H9 (cell line): ENCODE data around the gene CAT. TPM values are rescaled to one million over a fixed set of nuclear protein-coding genes. Genes with fewer than 3 reads are reported as not detected.

ENCODE experiments used
- DNase-seq: peaks from one replicate; pipeline ENCODE4 v3.0.0-alpha.2; 2017
- H2AFZ ChIP-seq: one replicate; pipeline ENCODE4 v1.6.1; 2013; ENCODE audit warnings: mild to moderate bottlenecking, low read length, control low read depth, moderate library complexity
- H2AK5ac ChIP-seq: 2 replicates; pipeline ENCODE4 v1.6.1; 2013; ENCODE audit warnings: low read length, control low read depth, mixed read lengths; ENCODE audit not compliant: insufficient read length
- H2BK120ac ChIP-seq: one replicate; pipeline ENCODE4 v1.6.1; 2013; ENCODE audit warnings: low read depth, mild to moderate bottlenecking, low read length, control low read depth, inconsistent platforms; ENCODE audit not compliant: poor library complexity, severe bottlenecking
- H2BK12ac ChIP-seq: 2 replicates; pipeline ENCODE4 v1.6.1; 2013; ENCODE audit warnings: low read length, control low read depth, mixed read lengths, low read depth; ENCODE audit not compliant: insufficient read length
- H2BK15ac ChIP-seq: 2 replicates; pipeline ENCODE4 v1.6.1; 2013; ENCODE audit warnings: low read depth, low read length, control low read depth
- H2BK20ac ChIP-seq: one replicate; pipeline ENCODE4 v1.6.1; 2013; ENCODE audit warnings: low read depth, mild to moderate bottlenecking, low read length, control low read depth, inconsistent platforms; ENCODE audit not compliant: poor library complexity, severe bottlenecking
- H2BK5ac ChIP-seq: 2 replicates; pipeline ENCODE4 v1.6.1; 2013; ENCODE audit warnings: low read length, control low read depth, mixed read lengths; ENCODE audit not compliant: insufficient read length
- H3K14ac ChIP-seq: 2 replicates; pipeline ENCODE4 v1.6.1; 2013; ENCODE audit warnings: low read length, control low read depth; ENCODE audit not compliant: insufficient read depth
- H3K18ac ChIP-seq: 2 replicates; pipeline ENCODE4 v1.6.1; 2013; ENCODE audit warnings: low read depth, mild to moderate bottlenecking, mixed read lengths, low read length, control low read depth; ENCODE audit not compliant: insufficient read length
- H3K23ac ChIP-seq: 2 replicates; pipeline ENCODE4 v1.6.1; 2013; ENCODE audit warnings: low read length, control low read depth, mixed read lengths, low read depth; ENCODE audit not compliant: insufficient read length
- H3K23me2 ChIP-seq: 2 replicates; pipeline ENCODE4 v1.6.1; 2013; ENCODE audit warnings: low read depth, mild to moderate bottlenecking, mixed read lengths, low read length, control low read depth; ENCODE audit not compliant: insufficient read length, poor library complexity, severe bottlenecking
- H3K27ac ChIP-seq: 2 replicates; pipeline ENCODE4 v1.5.1; 2013; ENCODE audit warnings: low read length, control low read depth, mixed read lengths, low read depth; ENCODE audit not compliant: insufficient read length
- H3K27me3 ChIP-seq: 2 replicates; pipeline ENCODE4 v1.6.1; 2013; ENCODE audit warnings: low read length, control low read depth, inconsistent platforms; ENCODE audit not compliant: insufficient read depth
- H3K4ac ChIP-seq: 2 replicates; pipeline ENCODE4 v1.6.1; 2013; ENCODE audit warnings: low read depth, mild to moderate bottlenecking, control low read depth, inconsistent platforms, low read length, moderate library complexity
- H3K4me1 ChIP-seq: 2 replicates; pipeline ENCODE4 v1.6.1; 2013; ENCODE audit warnings: low read length, control low read depth, inconsistent platforms; ENCODE audit not compliant: insufficient read depth
- H3K4me2 ChIP-seq: 2 replicates; pipeline ENCODE4 v1.6.1; 2013; ENCODE audit warnings: low read length, control low read depth, mixed read lengths; ENCODE audit not compliant: insufficient read length, insufficient read depth
- H3K56ac ChIP-seq: 2 replicates; pipeline ENCODE4 v1.6.1; 2013; ENCODE audit warnings: low read depth, mild to moderate bottlenecking, mixed read lengths, low read length, control low read depth; ENCODE audit not compliant: insufficient read length
- H3K79me1 ChIP-seq: 2 replicates; pipeline ENCODE4 v1.6.1; 2013; ENCODE audit warnings: low read depth, mild to moderate bottlenecking, moderate library complexity, low read length, control low read depth, inconsistent platforms; ENCODE audit not compliant: insufficient read depth, poor library complexity, severe bottlenecking
- H3K79me2 ChIP-seq: 2 replicates; pipeline ENCODE4 v1.6.1; 2013; ENCODE audit warnings: low read length, control low read depth, inconsistent platforms; ENCODE audit not compliant: insufficient read depth
- H3K9ac ChIP-seq: 2 replicates; pipeline ENCODE4 v1.6.1; 2013; ENCODE audit warnings: low read length, control low read depth, mixed read lengths; ENCODE audit not compliant: insufficient read length; ENCODE audit errors: extremely low read depth
- H3K9me3 ChIP-seq: one replicate; pipeline ENCODE4 v1.6.1; 2013; ENCODE audit warnings: low read depth, low read length, inconsistent platforms; ENCODE audit not compliant: control insufficient read depth
- H3T11ph ChIP-seq: one replicate; pipeline ENCODE4 v1.6.1; 2013; ENCODE audit warnings: mild to moderate bottlenecking, low read length, control low read depth, inconsistent platforms
- H4K20me1 ChIP-seq: one replicate; pipeline ENCODE4 v1.6.1; 2013; ENCODE audit not compliant: control insufficient read depth, insufficient read length, insufficient read depth
- H4K5ac ChIP-seq: 2 replicates; pipeline ENCODE4 v1.6.1; 2013; ENCODE audit warnings: low read depth, mild to moderate bottlenecking, mixed read lengths, low read length, control low read depth; ENCODE audit not compliant: insufficient read length
- H4K8ac ChIP-seq: replicated peaks from 2 replicates; pipeline ENCODE4 v1.6.1; 2013; ENCODE audit warnings: low read length, control low read depth, mixed read lengths, low read depth; ENCODE audit not compliant: insufficient read length
- H4K91ac ChIP-seq: 2 replicates; pipeline ENCODE4 v1.6.1; 2013; ENCODE audit warnings: low read depth, mild to moderate bottlenecking, moderate library complexity, mixed read lengths, low read length, control low read depth; ENCODE audit not compliant: insufficient read length
- H3K27ac Mint-ChIP-seq, 3 experiments: 2 replicates in 2 of 3; 3 replicates in 1 of 3; pipeline ENCODE4 v1.8.0; 2020 to 2021; ENCODE audit warnings: mixed read lengths in 3 of 3, mild to moderate bottlenecking in 1 of 3, moderate library complexity in 1 of 3
- H3K27me3 Mint-ChIP-seq: 2 replicates; pipeline ENCODE4 v1.8.0; 2021; ENCODE audit warnings: low read depth, mild to moderate bottlenecking, moderate library complexity, mixed read lengths
- H3K36me3 Mint-ChIP-seq, 3 experiments: 2 replicates in 2 of 3; 3 replicates in 1 of 3; pipeline ENCODE4 v1.8.0; 2020 to 2021; ENCODE audit warnings: low read depth in 3 of 3, mixed read lengths in 3 of 3; ENCODE audit not compliant: insufficient read depth in 1 of 3
- H3K4me1 Mint-ChIP-seq, 2 experiments: 2 replicates each; pipeline ENCODE4 v1.8.0; 2020; ENCODE audit warnings: mixed read lengths in 2 of 2
- H3K4me3 Mint-ChIP-seq, 2 experiments: 2 replicates in 1 of 2; 3 replicates in 1 of 2; pipeline ENCODE4 v1.8.0; 2020 to 2021; ENCODE audit warnings: mild to moderate bottlenecking in 2 of 2, mixed read lengths in 2 of 2, moderate library complexity in 1 of 2
- H3K9me3 Mint-ChIP-seq, 2 experiments: 2 replicates in 1 of 2; 3 replicates in 1 of 2; pipeline ENCODE4 v1.8.0; 2020; ENCODE audit warnings: mild to moderate bottlenecking in 2 of 2, mixed read lengths in 2 of 2, moderate library complexity in 1 of 2
- CTCF ChIP-seq: fragments of 200-600 bp; sonication (generic); conservative IDR thresholded peaks from 3 replicates; pipeline ENCODE4 v1.8.0; 2021; ENCODE audit warnings: antibody characterized with exemption, mild to moderate bottlenecking
- WGBS: extraction: QIAGEN DNeasy Blood & Tissue Kit; methylation state at CpG from one replicate; pipeline ENCODE4 v1.1.7; 2013; ENCODE audit warnings: missing lambda C conversion rate, low lambda C conversion rate, mixed read lengths; ENCODE audit not compliant: insufficient read length; ENCODE audit errors: extremely low coverage; 5-methylcytosine and 5-hydroxymethylcytosine counted together
- total RNA-seq: library from RNA; stranded (reverse); gene quantifications from 2 replicates; pipeline ENCODE4 v1.2.1, GENCODE V29; 2021

Gene CAT
- total RNA-seq, 1 experiment from 2014 or later: 9.9 TPM

GRCh38 chr11:34476849-34477248 lies 38.1 kb downstream of the CAT start:
- Histone ChIP-seq H4K5ac (no peak overlapping the region), H2BK15ac (no peak overlapping the region), H3K79me1 (no peaks in the 10 kb centered on the region), H3K14ac (no peak overlapping the region), H2AK5ac (no peak overlapping the region), H2BK20ac (no peak overlapping the region), H2BK120ac (no peak overlapping the region), H3K9ac (no peak overlapping the region), H3K4me2 (no peak overlapping the region), H3K4me1 (no peaks in the 10 kb centered on the region), H2AFZ (no peak overlapping the region), H3K27ac (no peak overlapping the region), H3K23me2 (no peaks in the 10 kb centered on the region), H3K27me3 (no peaks in the 10 kb centered on the region), H3K56ac (no peak overlapping the region), H3K79me2 (no peaks in the 10 kb centered on the region), H4K91ac (no peak overlapping the region), H3K9me3 (no peaks in the 10 kb centered on the region), H3K23ac (no peak overlapping the region), H2BK5ac (no peak overlapping the region), H3K4ac (no peak overlapping the region), H4K20me1 (no peaks in the 10 kb centered on the region), H2BK12ac (no peak overlapping the region), H3K18ac (no peak overlapping the region), H3T11ph (no peak overlapping the region), H4K8ac (no peak overlapping the region)
- peaks cover 2% of the 10 kb centered on the region; the same call in 1 of the 2 replicates for H3K27me3 Mint-ChIP-seq
- no peak for DNase-seq
- H3K27ac Mint-ChIP-seq: no peak overlapping the region
- peaks cover 0 to 17% (median 0%) of the 10 kb centered on the region in 3 experiments; a peak in 2 of 7 replicates for H3K36me3 Mint-ChIP-seq
- TF ChIP-seq CTCF: no peak
- WGBS: no CpG with 5 or more reads among the region's 4 CpGs
- peaks cover 0 to 7% of the 10 kb centered on the region in 2 experiments; a peak in 2 of 4 replicates for H3K4me1 Mint-ChIP-seq
- H3K4me3 Mint-ChIP-seq: no peak overlapping the region
- no peaks in the 10 kb centered on the region for H3K9me3 Mint-ChIP-seq
